Erythroblast (primary cell): ENCODE measurements around the gene C1orf167.

Source experiments
- GATA1 ChIP-seq: IDR thresholded peaks from 2 replicates; pipeline ENCODE4 v1.6.1; 2011; ENCODE audit warnings: low read depth, mild to moderate bottlenecking, control low read depth, low read length, moderate library complexity
- POLR2A ChIP-seq: IDR thresholded peaks from 2 replicates; pipeline ENCODE4 v1.6.1; 2011; ENCODE audit warnings: mild to moderate bottlenecking, low read length

DNA sequence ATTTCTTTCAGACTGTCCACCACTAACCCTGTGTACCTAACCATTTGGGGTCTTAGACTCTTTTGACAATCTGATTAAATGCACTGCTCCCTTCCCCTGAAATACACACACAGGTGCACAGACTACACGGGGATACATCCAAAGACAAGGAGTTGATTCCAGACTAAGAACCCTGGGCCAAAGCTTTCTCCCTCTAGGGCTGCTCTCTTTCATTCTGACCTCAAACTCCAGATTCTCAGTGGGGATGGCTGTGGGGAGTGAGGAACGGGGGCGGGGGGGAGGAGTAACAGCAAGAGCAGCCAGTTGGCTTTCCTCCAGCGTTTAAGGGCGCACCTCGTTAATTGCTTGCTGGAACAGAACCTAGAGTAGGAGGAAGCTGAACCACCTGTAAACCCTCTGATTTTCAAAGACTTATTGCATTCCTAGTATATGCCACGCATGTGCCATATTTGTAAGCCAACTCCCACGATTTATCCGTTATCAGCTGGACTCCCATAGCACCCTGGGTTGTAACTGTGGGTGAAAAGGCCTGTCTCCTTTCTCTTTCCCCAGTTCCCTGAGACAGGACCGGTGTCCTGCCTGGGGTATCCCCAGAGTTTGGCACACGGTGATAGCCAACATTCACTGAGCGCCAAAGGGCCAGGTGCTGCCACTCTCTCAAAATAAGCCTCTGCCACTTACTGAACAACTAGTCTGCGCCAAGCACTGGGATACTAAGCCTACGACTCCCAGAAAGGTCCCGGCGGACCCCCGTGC lies 42.9 kb downstream of the C1orf167 start:
- TF ChIP-seq POLR2A = no peak
- no peak for TF ChIP-seq GATA1
